HFF-Myc (cell line): ENCODE results near the gene LYG1.

Experiments
- DNase-seq: peaks from one replicate; pipeline ENCODE4 v3.0.0-alpha.2; 2011; ENCODE audit warnings: low read depth; ENCODE audit errors: extremely low read depth
- H3K4me3 ChIP-seq: replicated peaks from 2 replicates; pipeline ENCODE4 v1.5.1; 2011; ENCODE audit warnings: low read depth, mild to moderate bottlenecking, control low read depth, low read length
- TF ChIP-seq, protein P1 (sequence below): IDR thresholded peaks from 2 replicates; pipeline ENCODE4 v1.5.1; 2012; ENCODE audit warnings: mild to moderate bottlenecking, low read depth, low read length, control low read depth; ENCODE audit errors: missing control alignments

LYG1 gene

DNA sequence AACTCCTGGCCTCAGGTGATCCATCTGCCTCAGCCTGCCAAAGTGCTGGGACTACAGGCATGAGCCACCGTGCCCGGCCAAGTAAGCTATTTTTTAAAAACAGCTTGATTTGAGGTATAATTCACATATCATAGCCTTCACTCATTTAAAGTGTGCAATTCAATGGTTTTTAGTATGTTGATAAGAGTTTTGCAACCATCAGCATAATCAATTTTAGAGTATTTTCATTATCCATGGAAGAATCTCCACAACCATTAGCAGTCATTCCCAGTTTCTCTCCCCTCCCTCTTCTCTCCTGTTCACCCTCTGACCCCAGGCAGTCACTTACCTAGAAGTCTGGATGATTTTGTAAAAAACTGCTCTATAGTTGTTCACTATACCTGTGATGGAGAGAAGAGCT is 40.8 kb downstream of the LYG1 start:
- H3K4me3 ChIP-seq = no peak overlapping the region
- DNase-seq = no peak
- TF ChIP-seq, protein P1, sequence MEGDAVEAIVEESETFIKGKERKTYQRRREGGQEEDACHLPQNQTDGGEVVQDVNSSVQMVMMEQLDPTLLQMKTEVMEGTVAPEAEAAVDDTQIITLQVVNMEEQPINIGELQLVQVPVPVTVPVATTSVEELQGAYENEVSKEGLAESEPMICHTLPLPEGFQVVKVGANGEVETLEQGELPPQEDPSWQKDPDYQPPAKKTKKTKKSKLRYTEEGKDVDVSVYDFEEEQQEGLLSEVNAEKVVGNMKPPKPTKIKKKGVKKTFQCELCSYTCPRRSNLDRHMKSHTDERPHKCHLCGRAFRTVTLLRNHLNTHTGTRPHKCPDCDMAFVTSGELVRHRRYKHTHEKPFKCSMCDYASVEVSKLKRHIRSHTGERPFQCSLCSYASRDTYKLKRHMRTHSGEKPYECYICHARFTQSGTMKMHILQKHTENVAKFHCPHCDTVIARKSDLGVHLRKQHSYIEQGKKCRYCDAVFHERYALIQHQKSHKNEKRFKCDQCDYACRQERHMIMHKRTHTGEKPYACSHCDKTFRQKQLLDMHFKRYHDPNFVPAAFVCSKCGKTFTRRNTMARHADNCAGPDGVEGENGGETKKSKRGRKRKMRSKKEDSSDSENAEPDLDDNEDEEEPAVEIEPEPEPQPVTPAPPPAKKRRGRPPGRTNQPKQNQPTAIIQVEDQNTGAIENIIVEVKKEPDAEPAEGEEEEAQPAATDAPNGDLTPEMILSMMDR = no peak

DNA sequence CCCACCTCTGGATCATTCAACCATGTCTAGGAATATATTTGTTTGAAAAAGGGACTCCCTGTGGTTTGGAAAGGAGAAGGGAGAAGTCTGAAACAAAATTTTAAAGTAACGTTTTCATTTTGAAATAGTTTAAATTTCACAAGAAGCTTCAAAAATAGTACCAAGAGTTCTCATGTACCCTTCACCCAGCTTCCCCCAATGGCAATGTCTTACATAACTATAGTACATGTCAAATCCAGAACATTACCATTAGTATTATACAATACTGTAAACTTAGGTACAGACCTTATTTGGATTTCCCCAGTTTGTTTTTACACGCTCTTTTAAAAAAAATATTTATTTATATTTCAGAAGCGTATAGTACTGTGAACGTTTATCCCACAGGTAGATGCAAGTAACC is 41.5 kb downstream of the LYG1 start:
- DNase-seq = no peak
- H3K4me3 ChIP-seq = no peak overlapping the region
- TF ChIP-seq, protein P1 = no peak

DNA sequence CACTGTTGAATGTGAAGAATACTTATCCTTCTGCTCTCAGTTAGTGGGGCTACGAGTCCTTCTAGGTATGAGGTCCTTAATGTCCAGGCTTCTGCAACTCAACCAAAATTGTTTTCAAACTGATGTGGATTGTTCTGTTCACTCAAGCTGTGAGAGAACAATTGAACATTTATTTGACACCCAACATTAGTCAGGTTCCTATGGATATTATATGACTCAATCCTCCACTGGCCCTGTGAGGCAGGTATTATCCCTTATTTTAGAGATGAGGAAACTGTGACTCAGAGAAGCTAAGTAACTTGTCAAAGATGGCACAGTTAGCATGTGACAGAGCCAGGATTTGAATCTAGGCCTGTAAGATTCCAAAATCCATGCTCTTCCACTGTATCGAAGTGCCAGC is 44.3 kb downstream of the LYG1 start:
- H3K4me3 ChIP-seq = no peak overlapping the region
- DNase-seq = no peak
- TF ChIP-seq, protein P1 = no peak

DNA sequence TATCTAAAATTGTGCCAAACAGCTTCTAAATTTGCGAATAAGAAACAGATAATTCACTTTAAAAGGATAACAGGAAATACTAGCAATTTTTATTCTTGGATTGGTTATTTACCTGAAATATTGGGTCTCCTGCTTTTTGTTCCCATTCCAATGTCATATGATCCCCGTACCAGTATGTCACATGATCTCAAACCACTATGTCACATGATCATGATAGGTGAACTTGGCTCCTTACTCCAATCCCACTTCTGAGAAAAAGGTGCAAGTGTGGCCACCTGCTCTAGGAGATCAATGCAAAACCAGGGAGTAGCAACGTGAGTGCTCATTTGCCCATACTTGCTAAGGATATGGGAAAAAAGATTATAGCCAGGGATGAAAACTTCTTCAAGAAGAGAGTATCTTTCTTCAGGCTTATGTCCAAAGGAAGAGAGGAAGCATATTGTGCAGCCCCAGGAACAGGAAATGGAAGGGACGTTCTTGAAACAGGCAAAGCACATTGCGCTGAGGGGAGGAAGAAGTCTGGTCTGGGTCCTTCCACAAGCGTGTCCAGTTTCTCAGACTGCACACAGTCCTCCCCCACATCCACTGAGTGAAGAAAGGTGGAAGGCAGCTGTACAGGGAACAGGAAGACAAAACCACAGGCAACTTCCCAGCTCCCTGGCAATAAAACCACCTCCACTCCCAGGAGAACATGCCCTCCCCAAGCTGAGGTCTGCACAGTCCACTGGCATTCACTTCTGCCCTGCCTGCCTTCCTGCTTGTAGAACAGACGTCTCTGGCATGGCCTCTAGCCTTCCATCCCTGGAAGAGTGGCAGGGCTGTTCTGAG is 45.3 kb downstream of the LYG1 start, which contains the start of gene LYG2:
Gene LYG2 (minus strand): TSS at position 176 of the 828 bp plus-strand sequence. CDS start 1,406 bp downstream, outside the sequence.
- DNase-seq = no peak
- TF ChIP-seq, protein P1 = no peak
- H3K4me3 ChIP-seq = no peak within 1 kb of the TSS

DNA sequence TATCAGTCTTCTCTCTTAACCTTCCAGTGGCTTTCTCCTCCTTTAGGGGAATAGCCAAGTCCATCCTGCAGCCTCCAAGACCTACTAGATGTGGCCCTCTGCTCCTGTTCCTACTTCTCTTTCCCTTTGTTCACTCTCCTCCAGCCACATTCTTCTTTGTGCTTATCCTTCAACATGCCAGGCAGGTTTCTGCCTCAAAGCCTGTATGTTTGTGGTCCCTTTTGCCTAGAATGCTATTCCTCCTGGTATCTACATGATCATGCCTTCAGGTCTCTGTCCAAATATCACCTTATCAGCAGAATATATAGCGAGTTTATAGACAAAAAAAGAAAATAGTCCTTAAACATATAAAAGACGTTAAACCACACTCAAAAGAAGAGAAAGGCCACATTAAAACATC is 51.0 kb downstream of the LYG1 start:
- no peak overlapping the region for H3K4me3 ChIP-seq
- DNase-seq = no peak
- TF ChIP-seq, protein P1 = no peak

DNA sequence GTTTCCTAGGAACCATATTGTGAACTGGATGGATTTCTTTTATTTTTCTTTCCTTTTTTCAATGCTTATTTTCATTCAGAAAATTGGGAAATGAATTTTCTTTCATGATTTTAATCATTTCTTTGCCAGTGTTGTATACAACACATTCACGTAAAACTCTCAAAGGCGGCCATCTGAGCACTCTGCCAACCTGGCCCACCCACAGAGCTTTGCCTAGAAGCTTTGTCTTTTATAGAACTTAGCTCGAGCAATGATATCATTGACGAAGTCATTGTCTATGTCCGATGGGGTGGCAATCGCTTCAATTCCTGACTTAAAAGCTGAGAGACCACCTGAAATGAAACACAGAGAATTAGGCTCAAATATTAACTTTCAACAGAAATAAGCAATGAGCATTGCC is 58.8 kb downstream of the LYG1 start:
- no peak for DNase-seq
- TF ChIP-seq, protein P1 = no peak
- H3K4me3 ChIP-seq = no peak overlapping the region
